BE2C (cell line): ENCODE measurements around the gene SPTBN4.
"Not testable (repeated sequence)": the region's sequence is repeated elsewhere in the genome, so short reads cannot be mapped to it uniquely, and the experiment has no call there.

Experiments
- DNase-seq: peaks from one replicate; pipeline ENCODE4 v3.0.0-alpha.2; 2020
- H3K27me3 ChIP-seq: fragments of 250-450 bp; sonication (Bioruptor Pico); 2 replicates; pipeline ENCODE4 v1.5.1; 2020; ENCODE audit warnings: mild to moderate bottlenecking
- H3K36me3 ChIP-seq: fragments of 250-450 bp; sonication (Bioruptor Pico); 2 replicates; pipeline ENCODE4 v1.5.1; 2020; ENCODE audit warnings: mild to moderate bottlenecking
- H3K4me1 ChIP-seq: fragments of 250-450 bp; sonication (Bioruptor Pico); 2 replicates; pipeline ENCODE4 v1.5.1; 2020
- H3K4me3 ChIP-seq: 2 replicates; pipeline ENCODE4 v1.5.1; 2011; ENCODE audit warnings: low read depth, low read length
- H3K9me3 ChIP-seq: fragments of 250-450 bp; sonication (Bioruptor Pico); 2 replicates; pipeline ENCODE4 v1.5.1; 2020
- CTCF ChIP-seq: IDR thresholded peaks from 2 replicates; pipeline ENCODE4 v1.5.1; 2012; ENCODE audit warnings: mild to moderate bottlenecking, low read depth, low read length

SPTBN4 gene

GRCh38 chr19:40457048-40457447 is 9.8 kb upstream of the SPTBN4 start:
- Histone ChIP-seq H3K27me3 (no peaks in the 10 kb centered on the region), H3K4me3 (no peak overlapping the region), H3K36me3 (no peaks in the 10 kb centered on the region), H3K4me1 (no peaks in the 10 kb centered on the region), H3K9me3 (no peaks in the 10 kb centered on the region)
- no peak for DNase-seq
- TF ChIP-seq CTCF = no peak

GRCh38 chr19:40457953-40458596 is 8.7 kb upstream of the SPTBN4 start:
- no peaks in the 10 kb centered on the region for H3K27me3 ChIP-seq
- H3K4me1 ChIP-seq = no peaks in the 10 kb centered on the region
- no peak for DNase-seq
- no peak for TF ChIP-seq CTCF
- no peaks in the 10 kb centered on the region for H3K9me3 ChIP-seq
- H3K4me3 ChIP-seq = no peak overlapping the region
- no peaks in the 10 kb centered on the region for H3K36me3 ChIP-seq

- no peaks in the 10 kb centered on the region for H3K36me3 ChIP-seq
- TF ChIP-seq CTCF = no peak
- no peaks in the 10 kb centered on the region for H3K9me3 ChIP-seq
- DNase-seq = no peak
- H3K4me1 ChIP-seq = no peaks in the 10 kb centered on the region
- no peak overlapping the region for H3K4me3 ChIP-seq
- H3K27me3 ChIP-seq = no peaks in the 10 kb centered on the region
Measured at GRCh38 chr19:40458597-40458974, 8.2 kb upstream of the SPTBN4 start.

GRCh38 chr19:40460185-40460584 is 6.6 kb upstream of the SPTBN4 start:
- no peaks in the 10 kb centered on the region for H3K9me3 ChIP-seq
- H3K27me3 ChIP-seq = no peaks in the 10 kb centered on the region
- no peak for DNase-seq
- H3K4me1 ChIP-seq = peaks cover 7% of the 10 kb centered on the region; the same call in 1 of the 2 replicates
- H3K36me3 ChIP-seq = no peaks in the 10 kb centered on the region
- H3K4me3 ChIP-seq = no peak overlapping the region
- TF ChIP-seq CTCF = no peak

GRCh38 chr19:40461669-40462221 is 5.1 kb upstream of the SPTBN4 start:
- Histone ChIP-seq H3K27me3 (peaks cover 7% of the 10 kb centered on the region), H3K9me3 (no peaks in the 10 kb centered on the region), H3K36me3 (no peaks in the 10 kb centered on the region), H3K4me3 (no peak overlapping the region), H3K4me1 (peaks cover 12% of the 10 kb centered on the region)
- no peak for DNase-seq
- no peak for TF ChIP-seq CTCF

GRCh38 chr19:40463587-40464037 is 3.2 kb upstream of the SPTBN4 start:
- H3K4me1 ChIP-seq = peaks cover 12% of the 10 kb centered on the region

More at GRCh38 chr19:40463587-40464037, 3.2 kb upstream of the SPTBN4 start:
- peaks cover 16% of the 10 kb centered on the region for H3K27me3 ChIP-seq
- not testable (repeated sequence) for H3K4me3 ChIP-seq, H3K9me3 ChIP-seq, DNase-seq, H3K36me3 ChIP-seq
